Ascending aorta (tissue), 2 donors: ENCODE results near the gene SLC22A23. TPM values are rescaled to one million over a fixed set of nuclear protein-coding genes. Genes with fewer than 3 reads are reported as not detected.

ENCODE experiments used
- DNase-seq, 2 donors: peaks; one replicate each; pipeline ENCODE4 v3.0.0-alpha.2; 2019; ENCODE audit warnings: low spot score in 2 of 2
- H3K27ac ChIP-seq, 2 donors: fragments of 200-600 bp; sonication (generic); one replicate each; pipeline ENCODE4 v1.5.1; 2016 to 2017; ENCODE audit warnings: mild to moderate bottlenecking in 1 of 2
- H3K27me3 ChIP-seq: fragments of 200-600 bp; sonication (generic); one replicate; pipeline ENCODE4 v1.5.1; 2017
- H3K36me3 ChIP-seq, 2 donors: fragments of 200-600 bp; sonication (generic); one replicate each; pipeline ENCODE4 v1.5.1; 2016
- H3K4me1 ChIP-seq, 2 donors: fragments of 200-600 bp; sonication (generic); one replicate each; pipeline ENCODE4 v1.5.1; 2016 to 2017; ENCODE audit warnings: mild to moderate bottlenecking in 1 of 2
- H3K4me3 ChIP-seq, 2 donors: fragments of 200-600 bp; sonication (generic); one replicate each; pipeline ENCODE4 v1.5.1; 2016 to 2017; ENCODE audit warnings: mild to moderate bottlenecking in 1 of 2
- H3K9me3 ChIP-seq, 2 donors: fragments of 200-600 bp; sonication (generic); one replicate each; pipeline ENCODE4 v1.5.1; 2016
- intact Hi-C: fragments of 100-400 bp; cut with DNase I; formaldehyde crosslinking; loops from one replicate; pipeline ENCODE4 v1.15.1; 2023
- total RNA-seq: library from RNA; depleted of rRNA; stranded (reverse); fragments of >200 nt; gene quantifications from one replicate; pipeline ENCODE4 v1.1.0, GENCODE V29; 2016
- TF ChIP-seq, protein P1 (sequence below), 3 experiments: fragments of 200-600 bp in 2 of 3; fragments of 450-650 bp in 1 of 3; sonication (generic) in 2 of 3; IDR thresholded peaks; one replicate each; pipeline ENCODE4 v1.5.1; 2016 to 2019; ENCODE audit warnings: antibody characterized with exemption in 3 of 3, mild to moderate bottlenecking in 1 of 3, moderate library complexity in 1 of 3

SLC22A23 gene
- total RNA-seq, 1 donor from 2014 or later = 42.0 TPM

GRCh38 chr6:3339811-3340210, 117.0 kb downstream of the SLC22A23 start:
- TF ChIP-seq, protein P1, sequence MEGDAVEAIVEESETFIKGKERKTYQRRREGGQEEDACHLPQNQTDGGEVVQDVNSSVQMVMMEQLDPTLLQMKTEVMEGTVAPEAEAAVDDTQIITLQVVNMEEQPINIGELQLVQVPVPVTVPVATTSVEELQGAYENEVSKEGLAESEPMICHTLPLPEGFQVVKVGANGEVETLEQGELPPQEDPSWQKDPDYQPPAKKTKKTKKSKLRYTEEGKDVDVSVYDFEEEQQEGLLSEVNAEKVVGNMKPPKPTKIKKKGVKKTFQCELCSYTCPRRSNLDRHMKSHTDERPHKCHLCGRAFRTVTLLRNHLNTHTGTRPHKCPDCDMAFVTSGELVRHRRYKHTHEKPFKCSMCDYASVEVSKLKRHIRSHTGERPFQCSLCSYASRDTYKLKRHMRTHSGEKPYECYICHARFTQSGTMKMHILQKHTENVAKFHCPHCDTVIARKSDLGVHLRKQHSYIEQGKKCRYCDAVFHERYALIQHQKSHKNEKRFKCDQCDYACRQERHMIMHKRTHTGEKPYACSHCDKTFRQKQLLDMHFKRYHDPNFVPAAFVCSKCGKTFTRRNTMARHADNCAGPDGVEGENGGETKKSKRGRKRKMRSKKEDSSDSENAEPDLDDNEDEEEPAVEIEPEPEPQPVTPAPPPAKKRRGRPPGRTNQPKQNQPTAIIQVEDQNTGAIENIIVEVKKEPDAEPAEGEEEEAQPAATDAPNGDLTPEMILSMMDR (IDR thresholded peaks at IDR 0.05) = no peak
- H3K27ac ChIP-seq = no peak overlapping the region
- H3K4me1 ChIP-seq = no peaks in the 10 kb centered on the region
- H3K9me3 ChIP-seq = no peaks in the 10 kb centered on the region
- intact Hi-C loops = no loop called here
- no peak for DNase-seq
- no peak overlapping the region for H3K4me3 ChIP-seq
- no peaks in the 10 kb centered on the region for H3K36me3 ChIP-seq
- H3K27me3 ChIP-seq = no peaks in the 10 kb centered on the region

DNA sequence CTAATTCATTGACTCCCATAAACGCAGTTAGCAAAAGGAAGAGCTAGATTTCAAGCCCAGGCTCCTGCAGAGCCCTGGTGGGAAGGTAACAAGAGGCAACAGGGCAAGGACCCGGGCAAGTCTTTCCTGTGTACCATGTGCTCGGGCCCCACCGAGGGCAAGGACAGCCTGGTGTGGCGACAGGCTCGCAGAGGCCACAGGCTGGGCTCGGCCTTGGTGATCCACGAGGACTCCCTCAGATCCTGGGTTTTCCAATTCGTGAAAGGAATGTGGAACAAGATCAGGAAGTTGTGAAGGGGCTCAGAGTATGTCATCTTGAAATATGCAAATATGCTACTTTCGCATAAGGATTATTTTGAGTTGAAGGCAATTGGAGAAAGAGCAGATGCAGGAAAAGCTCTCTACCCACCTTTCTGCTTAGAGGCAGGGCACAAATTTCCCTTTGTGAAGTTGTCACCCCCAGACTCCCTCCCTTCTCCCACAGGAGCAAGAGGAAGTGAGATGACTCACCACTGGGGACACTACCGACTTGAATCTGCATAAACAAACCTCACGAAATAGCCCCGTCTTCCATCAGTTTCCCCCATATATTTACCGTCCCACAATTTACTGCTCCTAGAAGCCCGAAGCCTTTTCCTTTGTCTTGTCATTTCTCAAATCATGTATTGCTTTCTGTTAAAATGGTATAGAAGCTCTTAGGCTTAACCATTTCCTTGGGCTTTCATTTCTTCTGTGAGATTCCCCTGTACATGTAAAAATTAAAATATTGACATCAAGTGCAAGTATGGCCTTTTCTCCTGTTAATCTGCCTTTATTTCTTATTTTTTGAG, 119.1 kb downstream of the SLC22A23 start:
- DNase-seq = no peak
- Histone ChIP-seq H3K27ac (no peak overlapping the region), H3K9me3 (no peaks in the 10 kb centered on the region), H3K4me1 (no peaks in the 10 kb centered on the region), H3K4me3 (no peak overlapping the region), H3K27me3 (no peaks in the 10 kb centered on the region), H3K36me3 (no peaks in the 10 kb centered on the region)
- TF ChIP-seq, protein P1 (IDR thresholded peaks at IDR 0.05) = no peak
- intact Hi-C loops = no loop called here

- no peaks in the 10 kb centered on the region for H3K36me3 ChIP-seq
- intact Hi-C loops = no loop called here
- DNase-seq = no peak
- no peaks in the 10 kb centered on the region for H3K9me3 ChIP-seq
- TF ChIP-seq, protein P1 (IDR thresholded peaks at IDR 0.05) = no peak
- no peak overlapping the region for H3K4me3 ChIP-seq
- H3K27ac ChIP-seq = no peak overlapping the region
- H3K27me3 ChIP-seq = no peaks in the 10 kb centered on the region
- no peaks in the 10 kb centered on the region for H3K4me1 ChIP-seq
Measured at GRCh38 chr6:3336859-3337515, 119.9 kb downstream of the SLC22A23 start.

DNA sequence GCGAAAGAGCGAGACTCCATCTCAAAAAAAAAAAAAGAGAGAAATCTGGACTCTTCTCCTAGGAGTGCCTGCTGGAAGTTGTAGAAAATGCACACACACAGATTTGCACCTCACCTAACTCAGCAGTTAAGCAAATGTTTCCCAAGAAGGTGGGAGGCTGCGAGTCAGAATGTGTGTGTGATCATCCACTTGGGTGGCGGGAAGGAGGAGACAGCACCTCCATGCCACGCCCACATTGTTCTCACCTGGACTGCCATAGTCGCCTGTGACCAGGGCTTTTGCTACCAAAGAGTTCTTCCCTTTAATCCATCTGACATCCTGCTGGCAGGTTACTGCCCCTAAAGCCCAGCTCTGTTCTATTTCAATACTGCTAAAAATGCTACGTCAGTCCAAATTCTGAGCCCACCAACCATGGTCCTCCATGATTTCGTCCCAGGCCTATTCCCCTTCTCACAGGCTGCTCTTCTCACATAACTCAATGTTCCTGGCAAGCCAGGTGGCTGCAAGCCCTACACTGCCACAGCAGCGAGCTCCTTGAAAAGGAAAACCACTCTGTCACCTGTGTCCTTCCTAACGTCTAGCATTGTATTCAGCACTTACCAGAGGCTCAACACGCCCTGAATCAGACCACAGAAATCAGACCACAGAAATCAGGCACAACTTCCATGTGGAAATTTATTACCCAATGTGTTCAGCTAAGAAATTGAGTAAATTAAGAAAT, 120.6 kb downstream of the SLC22A23 start:
- intact Hi-C loops = no loop called here

GRCh38 chr6:3335169-3335568, 121.7 kb downstream of the SLC22A23 start:
- H3K27ac ChIP-seq = no peak overlapping the region
- intact Hi-C loops = no loop called here
- H3K9me3 ChIP-seq = no peaks in the 10 kb centered on the region
- TF ChIP-seq, protein P1 (IDR thresholded peaks at IDR 0.05) = no peak
- H3K27me3 ChIP-seq = no peaks in the 10 kb centered on the region
- H3K4me3 ChIP-seq = no peak overlapping the region
- H3K4me1 ChIP-seq = no peaks in the 10 kb centered on the region
- H3K36me3 ChIP-seq = no peaks in the 10 kb centered on the region
- DNase-seq = no peak

More for the DNA sequence above, 120.6 kb downstream of the SLC22A23 start:
- no peaks in the 10 kb centered on the region for H3K4me1 ChIP-seq
- H3K36me3 ChIP-seq = no peaks in the 10 kb centered on the region
- H3K27ac ChIP-seq = no peak overlapping the region
- H3K27me3 ChIP-seq = no peaks in the 10 kb centered on the region
- DNase-seq = no peak
- H3K9me3 ChIP-seq = no peaks in the 10 kb centered on the region
- TF ChIP-seq, protein P1 (IDR thresholded peaks at IDR 0.05) = no peak
- H3K4me3 ChIP-seq = no peak overlapping the region
